ENCODE measurements around the gene BMP6. TPM values are rescaled to one million over a fixed set of nuclear protein-coding genes. Genes with fewer than 3 reads are reported as not detected.

BMP6 gene
- total RNA-seq, 2 experiments from 2014 or later, result not detected

DNA sequence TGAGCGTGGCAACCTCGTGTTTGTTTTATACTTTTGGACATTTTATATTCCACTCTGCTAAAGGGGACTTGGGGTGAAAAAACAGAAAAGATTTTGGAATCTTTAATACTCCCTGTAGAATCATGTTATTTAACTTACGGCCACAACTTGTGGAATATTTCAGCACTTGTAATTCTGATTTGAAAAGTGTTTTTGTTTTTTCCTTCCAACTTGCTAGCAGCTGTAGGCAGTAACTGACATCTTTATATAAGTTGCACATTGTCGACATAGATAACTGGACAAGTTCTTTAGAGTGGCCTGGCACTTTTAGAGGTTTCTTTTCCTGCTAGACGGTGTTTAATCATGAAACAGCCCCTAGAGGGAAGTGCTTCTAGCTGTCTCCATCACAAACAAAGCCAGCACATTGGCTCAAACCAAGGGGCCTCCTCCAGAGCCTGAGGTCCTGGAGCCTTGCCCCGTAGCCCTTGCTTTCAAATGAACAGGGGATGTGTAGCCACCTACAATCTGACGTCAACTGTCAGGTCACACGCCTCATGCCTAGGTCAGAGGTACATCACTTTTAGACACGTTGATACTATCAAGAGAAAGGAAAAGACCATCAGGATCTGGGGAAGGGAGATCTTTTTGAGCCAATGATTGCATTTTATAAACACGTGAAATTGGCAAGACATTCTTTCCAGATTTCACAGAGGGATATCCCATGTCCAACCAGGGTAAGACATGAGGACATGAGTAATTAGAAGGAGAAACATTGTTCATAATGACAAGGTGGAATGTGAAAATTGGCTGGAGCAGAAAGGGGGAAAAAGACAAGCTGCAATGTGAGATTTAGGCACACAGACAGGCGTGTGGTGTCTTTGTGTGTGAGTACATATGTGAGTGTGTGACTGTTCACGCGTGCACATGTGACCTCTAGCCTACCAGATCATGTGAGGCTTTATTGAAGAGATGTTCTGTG is 92.6 kb downstream of the BMP6 start:
- Mint-ChIP-seq H3K4me1 (ENCODE audit: low read depth) (no peaks in the 10 kb centered on the region), H3K36me3 (ENCODE audit: low read depth) (no peaks in the 10 kb centered on the region), H3K4me3 (no peak overlapping the region), H3K27ac (no peak overlapping the region), H3K27me3 (peaks cover 7% of the 10 kb centered on the region), H3K9me3 (no peaks in the 10 kb centered on the region)
- ChIA-PET POLR2A (no interaction called here), CTCF (no interaction called here)
- DNase-seq (no peak), ATAC-seq (ENCODE audit: poor library complexity) (no peak)
- no peak for TF ChIP-seq CTCF (IDR thresholded peaks at IDR 0.05)
- no peaks in the 10 kb centered on the region for H3K27me3 ChIP-seq (ENCODE audit: control insufficient read depth in 1 of 2, insufficient read depth in 2 of 2, low read length in 2 of 2)
- no peaks in the 10 kb centered on the region for H3K9me3 ChIP-seq (ENCODE audit: control insufficient read depth in 1 of 2, insufficient read depth in 1 of 2, low read length in 2 of 2)
- intact Hi-C loops (cut with DNase I, micrococcal nuclease), result no loop called here
- no peaks in the 10 kb centered on the region for H3K4me1 ChIP-seq (ENCODE audit: insufficient read depth, low read length)
- H3K36me3 ChIP-seq (ENCODE audit: insufficient read depth, low read length), result no peaks in the 10 kb centered on the region
- H3K4me3 ChIP-seq (ENCODE audit: low read length), result no peak overlapping the region
- no peak overlapping the region for H3K27ac ChIP-seq (ENCODE audit: low read depth in 1 of 2, low read length in 2 of 2)

- Mint-ChIP-seq H3K27me3 (peaks cover 8% of the 10 kb centered on the region), H3K4me3 (no peak overlapping the region), H3K27ac (no peak overlapping the region), H3K36me3 (ENCODE audit: low read depth) (no peaks in the 10 kb centered on the region), H3K9me3 (no peaks in the 10 kb centered on the region), H3K4me1 (ENCODE audit: low read depth) (no peaks in the 10 kb centered on the region)
- CTCF ChIA-PET, result no interaction called here
- TF ChIP-seq CTCF (IDR thresholded peaks at IDR 0.05), result no peak
- Histone ChIP-seq H3K4me1 (ENCODE audit: insufficient read depth, low read length) (no peaks in the 10 kb centered on the region), H3K36me3 (ENCODE audit: insufficient read depth, low read length) (no peaks in the 10 kb centered on the region), H3K27me3 (ENCODE audit: control insufficient read depth in 1 of 2, insufficient read depth in 2 of 2, low read length in 2 of 2) (no peaks in the 10 kb centered on the region), H3K4me3 (ENCODE audit: low read length) (no peak overlapping the region), H3K9me3 (ENCODE audit: control insufficient read depth in 1 of 2, insufficient read depth in 1 of 2, low read length in 2 of 2) (no peaks in the 10 kb centered on the region), H3K27ac (ENCODE audit: low read depth in 1 of 2, low read length in 2 of 2) (no peak overlapping the region)
- ATAC-seq (ENCODE audit: poor library complexity) (no peak), DNase-seq (no peak)
- POLR2A ChIA-PET, result no interaction called here
- intact Hi-C loops (cut with DNase I, micrococcal nuclease), result no loop called here
Measured at GRCh38 chr6:7819431-7820015, 93.6 kb downstream of the BMP6 start.

DNA sequence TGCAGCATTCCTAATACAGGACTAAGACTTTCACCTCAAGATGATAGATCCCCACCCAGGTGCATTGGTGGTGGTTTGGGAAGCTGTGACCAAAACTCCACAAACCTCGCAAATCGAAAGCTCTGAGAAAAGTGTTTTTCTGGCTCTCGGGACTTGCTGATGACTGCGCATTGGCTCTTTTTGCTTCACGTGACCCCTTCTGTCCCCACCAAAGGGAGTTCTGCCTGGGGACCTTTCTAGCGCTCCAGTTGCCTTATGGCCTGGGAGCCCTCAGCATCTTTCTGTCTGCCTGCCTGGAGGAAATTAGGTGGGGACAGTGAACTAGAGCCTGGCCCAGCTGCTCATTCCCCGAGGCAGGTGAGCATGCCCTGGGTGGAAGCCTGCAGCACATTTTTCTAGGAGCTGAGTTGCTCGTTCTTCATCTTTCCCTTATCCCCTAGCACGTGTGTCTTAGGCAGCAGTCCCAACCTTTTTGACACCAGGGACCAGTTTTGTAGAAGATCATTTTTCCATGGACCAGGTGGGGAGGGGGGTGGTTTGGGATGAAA is 94.5 kb downstream of the BMP6 start:
- Histone ChIP-seq H3K4me1 (ENCODE audit: insufficient read depth, low read length) (no peaks in the 10 kb centered on the region), H3K27ac (ENCODE audit: low read depth in 1 of 2, low read length in 2 of 2) (no peak overlapping the region), H3K4me3 (ENCODE audit: low read length) (no peak overlapping the region), H3K9me3 (ENCODE audit: control insufficient read depth in 1 of 2, insufficient read depth in 1 of 2, low read length in 2 of 2) (no peaks in the 10 kb centered on the region), H3K27me3 (ENCODE audit: control insufficient read depth in 1 of 2, insufficient read depth in 2 of 2, low read length in 2 of 2) (no peaks in the 10 kb centered on the region), H3K36me3 (ENCODE audit: insufficient read depth, low read length) (no peaks in the 10 kb centered on the region)
- ATAC-seq (ENCODE audit: poor library complexity) (no peak), DNase-seq (no peak)
- ChIA-PET CTCF (no interaction called here), POLR2A (no interaction called here)
- Mint-ChIP-seq H3K36me3 (ENCODE audit: low read depth) (no peaks in the 10 kb centered on the region), H3K9me3 (no peaks in the 10 kb centered on the region), H3K27me3 (peaks cover 11% of the 10 kb centered on the region), H3K4me3 (no peak overlapping the region), H3K4me1 (ENCODE audit: low read depth) (no peaks in the 10 kb centered on the region), H3K27ac (no peak overlapping the region)
- intact Hi-C loops (cut with DNase I, micrococcal nuclease), result no loop called here
- TF ChIP-seq CTCF (IDR thresholded peaks at IDR 0.05), result no peak

All from CD4-positive, alpha-beta T cell (primary cell).